GM19238 (cell line): Measurements from ENCODE around the gene CERS5.

Experiments
- DNase-seq: peaks from one replicate; pipeline ENCODE4 v3.0.0; 2011; ENCODE audit warnings: low spot score; ENCODE audit not compliant: insufficient read length

Gene CERS5

GRCh38 chr12:50079771-50080170 is 87.4 kb downstream of the CERS5 start:
- DNase-seq, result no peak
